Endothelial cell of umbilical vein (primary cell): ENCODE data around the gene SLC9A9. TPM values are rescaled to one million over a fixed set of nuclear protein-coding genes. Genes with fewer than 3 reads are reported as not detected.

ENCODE experiments used
- BruUV-seq: library from RNA; stranded (reverse); fragments of 400-500 nt; replicated peaks from 2 replicates; lab custom pipeline; 2021; lab: Mats Ljungman, UMichigan
- CTCF ChIA-PET: fragments of 300-600, 350-600 bp; sonication (Branson Sonifier 250); formaldehyde crosslinking; loops from one replicate; lab custom pipeline; 2021; ENCODE audit warnings: antibody characterized with exemption, inconsistent platforms; lab: Charles Lee
- POLR2A ChIA-PET: fragments of 300-600, 350-600 bp; sonication (Branson Sonifier 250); formaldehyde crosslinking; loops from one replicate; lab custom pipeline; 2021; ENCODE audit warnings: antibody characterized with exemption, inconsistent platforms; lab: Charles Lee
- DNase-seq: peaks from one replicate; pipeline ENCODE4 v3.0.0-alpha.2; 2011; ENCODE audit warnings: low read depth, low spot score
- FAIRE-seq: peaks from 2 replicates; lab custom pipeline; 2011; peaks lifted over from hg19 to GRCh38; lab: Jason Lieb, UNC
- H2AFZ ChIP-seq: 2 replicates; pipeline ENCODE4 v1.6.0; 2012; ENCODE audit warnings: low read depth, low read length, control low read depth, inconsistent platforms
- H3K27ac ChIP-seq: 2 replicates; pipeline ENCODE4 v1.5.1; 2011; ENCODE audit warnings: low read depth, mild to moderate bottlenecking, control low read depth, low read length, moderate library complexity; ENCODE audit not compliant: insufficient read depth
- H3K27me3 ChIP-seq, 2 experiments: 2 replicates each; pipeline versions ENCODE4 v1.6.0 to v1.6.1; 2011; ENCODE audit warnings: low read length in 2 of 2, mixed read lengths in 1 of 2; ENCODE audit not compliant: control insufficient read depth in 2 of 2, insufficient read depth in 2 of 2
- H3K36me3 ChIP-seq, 2 experiments: 2 replicates in 1 of 2; 3 replicates in 1 of 2; pipeline ENCODE4 v1.5.1; 2011; ENCODE audit warnings: low read length in 2 of 2, mild to moderate bottlenecking in 1 of 2, moderate library complexity in 1 of 2; ENCODE audit not compliant: control insufficient read depth in 2 of 2, insufficient read depth in 2 of 2; ENCODE audit errors: extremely low read depth in 1 of 2
- H3K4me1 ChIP-seq: 3 replicates; pipeline ENCODE4 v1.5.1; 2011; ENCODE audit warnings: mild to moderate bottlenecking, low read length; ENCODE audit not compliant: control insufficient read depth, insufficient read depth; ENCODE audit errors: extremely low read depth
- H3K4me2 ChIP-seq: 2 replicates; pipeline ENCODE4 v1.6.1; 2011; ENCODE audit warnings: low read length, control low read depth, mixed read lengths; ENCODE audit not compliant: insufficient read depth
- H3K4me3 ChIP-seq, 3 experiments: fragments of 200-600 bp in 1 of 3; sonication (generic), shearing (Covaris generic) in 1 of 3; replicated peaks in 1 of 3; 2 replicates each; pipeline ENCODE4 v1.5.1; 2011 to 2016; ENCODE audit warnings: control low read depth in 3 of 3, low read length in 3 of 3, mild to moderate bottlenecking in 2 of 3, inconsistent platforms in 1 of 3, low read depth in 1 of 3, moderate library complexity in 1 of 3; ENCODE audit not compliant: insufficient read depth in 1 of 3
- H3K79me2 ChIP-seq: 2 replicates; pipeline ENCODE4 v1.6.0; 2012; ENCODE audit warnings: low read length, inconsistent platforms; ENCODE audit not compliant: control insufficient read depth, insufficient read depth
- H3K9ac ChIP-seq: replicated peaks from 2 replicates; pipeline ENCODE3; 2011; ENCODE audit warnings: low read length, control low read depth; ENCODE audit not compliant: insufficient read depth; ENCODE audit errors: extremely low read depth
- H3K9me1 ChIP-seq: replicated peaks from 3 replicates; pipeline ENCODE4 v1.6.0; 2011; ENCODE audit warnings: mild to moderate bottlenecking, low read length; ENCODE audit not compliant: control insufficient read depth, insufficient read depth; ENCODE audit errors: extremely low read depth
- H3K9me3 ChIP-seq: replicated peaks from 2 replicates; pipeline ENCODE4 v1.5.1; 2012; ENCODE audit warnings: low read length, inconsistent platforms; ENCODE audit not compliant: control insufficient read depth, insufficient read depth
- H4K20me1 ChIP-seq: replicated peaks from 2 replicates; pipeline ENCODE3; 2011; ENCODE audit warnings: mild to moderate bottlenecking, low read length; ENCODE audit not compliant: control insufficient read depth, insufficient read depth; ENCODE audit errors: extremely low read depth
- CTCF ChIP-seq, 2 donors: IDR thresholded peaks; 1 replicate in 1 of 2; 2 replicates in 1 of 2; pipeline ENCODE4 v1.5.1; 2011; ENCODE audit warnings: low read length in 2 of 2, mild to moderate bottlenecking in 2 of 2, moderate library complexity in 2 of 2, control low read depth in 1 of 2, inconsistent platforms in 1 of 2, low read depth in 1 of 2; ENCODE audit not compliant: insufficient read depth in 1 of 2; ENCODE audit errors: extremely low read depth in 1 of 2
- EZH2 ChIP-seq: IDR thresholded peaks from 2 replicates; pipeline ENCODE4 v1.6.1; 2012; ENCODE audit warnings: borderline replicate concordance, low read depth, mild to moderate bottlenecking, moderate library complexity, low read length, inconsistent platforms; ENCODE audit not compliant: severe bottlenecking
- FOS ChIP-seq: IDR thresholded peaks from 2 replicates; pipeline ENCODE4 v1.6.1; 2011; ENCODE audit warnings: mild to moderate bottlenecking, low read length, moderate library complexity, borderline replicate concordance; ENCODE audit not compliant: insufficient read depth
- GATA2 ChIP-seq: IDR thresholded peaks from 2 replicates; pipeline ENCODE4 v1.7.0; 2011; ENCODE audit warnings: low read depth, mild to moderate bottlenecking, moderate library complexity, mixed read lengths, low read length; ENCODE audit not compliant: insufficient read length, insufficient read depth
- JUN ChIP-seq: IDR thresholded peaks from 2 replicates; pipeline ENCODE4 v1.6.1; 2011; ENCODE audit warnings: borderline replicate concordance, low read depth; ENCODE audit not compliant: insufficient read length, insufficient read depth
- MAX ChIP-seq: IDR thresholded peaks from 2 replicates; pipeline ENCODE4 v1.6.1; 2011; ENCODE audit not compliant: insufficient read depth, insufficient read length
- MYC ChIP-seq: IDR thresholded peaks from one replicate; pipeline ENCODE4 v1.6.1; 2011; ENCODE audit warnings: mild to moderate bottlenecking, low read depth, low read length
- POLR2A ChIP-seq: IDR thresholded peaks from 2 replicates; pipeline ENCODE4 v1.6.1; 2012; ENCODE audit warnings: low read depth, mild to moderate bottlenecking, control low read depth, low read length
- POLR2AphosphoS5 ChIP-seq: IDR thresholded peaks from 2 replicates; pipeline ENCODE4 v1.6.1; 2012; ENCODE audit warnings: low read depth, mild to moderate bottlenecking, control low read depth, low read length, moderate library complexity; ENCODE audit not compliant: insufficient read depth
- dilution Hi-C: fragments of 300-500 bp; cut with MboI; formaldehyde crosslinking; loops from one replicate; pipeline ENCODE4 v1.15.0; 2019; ENCODE audit warnings: low sequenced_read_pairs; ENCODE audit not compliant: extremely low pct_ligation_motif_present
- intact Hi-C: fragments of 100-400 bp; cut with micrococcal nuclease; formaldehyde crosslinking; loops from one replicate; pipeline ENCODE4 v1.10.0; 2022
- polyA plus RNA-seq, 4 experiments: library from polyadenylated mRNA; depleted of rRNA in 3 of 4; stranded (reverse) in 3 of 4; unstranded in 1 of 4; fragments of >200 nt; gene quantifications; 2 replicates each; pipeline versions ENCODE4 v1.2.1 to v1.2.3, GENCODE V29; 2011 to 2012; ENCODE audit warnings: missing spikeins in 1 of 4
- total RNA-seq: library from RNA; stranded (reverse); gene quantifications from 2 replicates; pipeline ENCODE4 v1.2.3, GENCODE V29; 2021

SLC9A9 gene
- total and polyA plus RNA-seq, 2 donors (not counting 3 experiments of a cell fraction or from before 2014, with no cell fraction given) = 1.5 to 1.8 TPM

DNA sequence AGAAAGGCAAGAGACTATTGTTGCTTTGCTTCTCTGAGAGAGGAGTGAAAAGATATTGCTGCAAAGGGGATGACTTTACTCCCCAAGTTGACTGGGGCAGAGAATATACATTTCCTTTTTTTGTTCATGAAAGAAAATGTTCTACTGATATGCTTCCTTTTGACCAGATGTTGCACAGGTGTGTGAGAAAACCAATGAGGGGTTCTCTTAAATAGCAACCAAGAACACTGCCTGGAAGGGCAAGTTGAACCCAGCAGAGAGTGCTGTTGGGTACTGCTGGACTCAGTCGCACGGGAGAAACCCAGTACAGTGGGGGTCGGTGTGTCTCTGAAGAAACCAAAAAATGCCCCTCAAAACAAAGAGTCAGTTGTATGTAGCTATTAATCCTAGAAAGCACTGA is 627.5 kb downstream of the SLC9A9 start:
- intact Hi-C loops = no loop called here
- Histone ChIP-seq H3K27me3 (no peaks in the 10 kb centered on the region), H4K20me1 (no peaks in the 10 kb centered on the region), H3K9me3 (no peaks in the 10 kb centered on the region), H3K36me3 (no peaks in the 10 kb centered on the region), H3K79me2 (no peaks in the 10 kb centered on the region), H3K9me1 (no peaks in the 10 kb centered on the region), H3K4me2 (no peak overlapping the region), H3K4me1 (no peaks in the 10 kb centered on the region), H3K27ac (no peak overlapping the region), H2AFZ (no peak overlapping the region), H3K9ac (no peak overlapping the region), H3K4me3 (no peak overlapping the region)
- dilution Hi-C loops = no loop called here
- DNase-seq (no peak), FAIRE-seq (no peak)
- no TSS peak for BruUV-seq
- no peak for TF ChIP-seq GATA2
- TF ChIP-seq POLR2AphosphoS5 = no peak
- TF ChIP-seq MYC = no peak
- no peak for TF ChIP-seq MAX
- TF ChIP-seq FOS = no peak
- no peak for TF ChIP-seq POLR2A
- no peak for TF ChIP-seq EZH2
- TF ChIP-seq CTCF (IDR thresholded peaks at IDR 0.05; ENCODE audit: extremely low read depth in 1 of 2, insufficient read depth in 1 of 2, low read depth in 1 of 2, low read length in 2 of 2) = no peak
- TF ChIP-seq JUN = no peak
- CTCF ChIA-PET = no interaction called here
- POLR2A ChIA-PET = no interaction called here
